Breast epithelium (tissue), 4 donors: ENCODE data around the gene COASY. TPM values are rescaled to one million over a fixed set of nuclear protein-coding genes. Genes with fewer than 3 reads are reported as not detected.

Experiments
- DNase-seq, 2 donors: peaks; one replicate each; pipeline ENCODE4 v3.0.0-alpha.2; 2019; ENCODE audit warnings: low spot score in 2 of 2
- H3K27ac ChIP-seq, 2 donors: fragments of 200-600 bp; sonication (generic) in 1 of 2; one replicate each; pipeline ENCODE4 v1.5.1; 2016 to 2019; ENCODE audit warnings: mild to moderate bottlenecking in 1 of 2
- H3K27me3 ChIP-seq, 2 donors: fragments of 200-600 bp; sonication (generic) in 1 of 2; one replicate each; pipeline versions ENCODE4 v1.5.1 to v1.6.0; 2017 to 2019; ENCODE audit warnings: control low read depth in 1 of 2, mild to moderate bottlenecking in 1 of 2
- H3K36me3 ChIP-seq: fragments of 200-600 bp; one replicate; pipeline ENCODE4 v1.5.1; 2019
- H3K4me1 ChIP-seq, 2 donors: fragments of 200-600 bp; sonication (generic); one replicate each; pipeline ENCODE4 v1.5.1; 2016 to 2019; ENCODE audit warnings: control low read depth in 1 of 2
- H3K4me3 ChIP-seq, 3 donors: fragments of 200-600 bp; sonication (generic); 1 replicate in 2 of 3; 2 replicates in 1 of 3; pipeline ENCODE4 v1.5.1; 2016 to 2019; ENCODE audit warnings: mild to moderate bottlenecking in 3 of 3, moderate library complexity in 2 of 3
- H3K9me3 ChIP-seq, 2 donors: fragments of 200-600 bp; sonication (generic) in 1 of 2; one replicate each; pipeline ENCODE4 v1.5.1; 2016 to 2019; ENCODE audit warnings: control low read depth in 1 of 2
- POLR2A ChIP-seq: fragments of 450-650 bp; IDR thresholded peaks from one replicate; pipeline ENCODE4 v1.6.1; 2016; ENCODE audit warnings: antibody characterized with exemption, mild to moderate bottlenecking, moderate library complexity
- POLR2AphosphoS5 ChIP-seq, 3 donors: sonication (generic); formaldehyde crosslinking; IDR thresholded peaks; one replicate each; pipeline ENCODE4 v1.6.1; 2017; ENCODE audit warnings: antibody characterized with exemption in 3 of 3
- intact Hi-C: fragments of 100-400 bp; cut with DNase I; formaldehyde crosslinking; loops from one replicate; pipeline ENCODE4 v1.15.1; 2023; ENCODE audit warnings: low total_unique reads
- total RNA-seq, 3 donors: library from RNA; depleted of rRNA; stranded (reverse); fragments of >200 nt; gene quantifications; one replicate each; pipeline ENCODE4 v1.1.0, GENCODE V29; 2016
- TF ChIP-seq, protein P1 (sequence below), 3 donors: fragments of 450-650 bp; IDR thresholded peaks; one replicate each; pipeline ENCODE4 v1.5.1; 2016 to 2017; ENCODE audit warnings: antibody characterized with exemption in 3 of 3, mild to moderate bottlenecking in 3 of 3, moderate library complexity in 3 of 3

COASY gene
- total RNA-seq, 3 donors from 2014 or later, result 21.4 to 48.1 (median 26.9) TPM

GRCh38 chr17:42514867-42515266 is 47.1 kb upstream of the COASY start:
- H3K4me1 ChIP-seq, result peaks cover 21 to 24% of the 10 kb centered on the region in 2 donors
- H3K27me3 ChIP-seq, result no peaks in the 10 kb centered on the region
- H3K4me3 ChIP-seq, result no peak overlapping the region
- no peaks in the 10 kb centered on the region for H3K9me3 ChIP-seq
- intact Hi-C loops, result no loop called here
- no peaks in the 10 kb centered on the region for H3K36me3 ChIP-seq
- peak overlapping the region; percentile 78 to 88 for H3K27ac ChIP-seq
- DNase-seq, result no peak
- TF ChIP-seq POLR2A (no peak), POLR2AphosphoS5 (IDR thresholded peaks at IDR 0.05) (no peak)
- TF ChIP-seq, protein P1, sequence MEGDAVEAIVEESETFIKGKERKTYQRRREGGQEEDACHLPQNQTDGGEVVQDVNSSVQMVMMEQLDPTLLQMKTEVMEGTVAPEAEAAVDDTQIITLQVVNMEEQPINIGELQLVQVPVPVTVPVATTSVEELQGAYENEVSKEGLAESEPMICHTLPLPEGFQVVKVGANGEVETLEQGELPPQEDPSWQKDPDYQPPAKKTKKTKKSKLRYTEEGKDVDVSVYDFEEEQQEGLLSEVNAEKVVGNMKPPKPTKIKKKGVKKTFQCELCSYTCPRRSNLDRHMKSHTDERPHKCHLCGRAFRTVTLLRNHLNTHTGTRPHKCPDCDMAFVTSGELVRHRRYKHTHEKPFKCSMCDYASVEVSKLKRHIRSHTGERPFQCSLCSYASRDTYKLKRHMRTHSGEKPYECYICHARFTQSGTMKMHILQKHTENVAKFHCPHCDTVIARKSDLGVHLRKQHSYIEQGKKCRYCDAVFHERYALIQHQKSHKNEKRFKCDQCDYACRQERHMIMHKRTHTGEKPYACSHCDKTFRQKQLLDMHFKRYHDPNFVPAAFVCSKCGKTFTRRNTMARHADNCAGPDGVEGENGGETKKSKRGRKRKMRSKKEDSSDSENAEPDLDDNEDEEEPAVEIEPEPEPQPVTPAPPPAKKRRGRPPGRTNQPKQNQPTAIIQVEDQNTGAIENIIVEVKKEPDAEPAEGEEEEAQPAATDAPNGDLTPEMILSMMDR (IDR thresholded peaks at IDR 0.05), result no peak

- TF ChIP-seq, protein P1 (IDR thresholded peaks at IDR 0.05), result peak; percentile 91 to 93 (median 91)
- TF ChIP-seq POLR2A (no peak), POLR2AphosphoS5 (IDR thresholded peaks at IDR 0.05) (peak; percentile 18 to 78 (median 66))
- intact Hi-C loops, result no loop called here
- H3K4me3 ChIP-seq, result no peak overlapping the region
- DNase-seq, result peak; percentile 85 to 86
- peaks cover 40 to 45% of the 10 kb centered on the region in 2 donors for H3K4me1 ChIP-seq
- no peaks in the 10 kb centered on the region for H3K27me3 ChIP-seq
- H3K27ac ChIP-seq, result peak overlapping the region; percentile 96 to 99
- H3K9me3 ChIP-seq, result no peaks in the 10 kb centered on the region
- H3K36me3 ChIP-seq, result no peaks in the 10 kb centered on the region
Measured at GRCh38 chr17:42517516-42517915, 44.4 kb upstream of the COASY start.

- DNase-seq, result peak; percentile 63 to 89
- H3K27me3 ChIP-seq, result no peaks in the 10 kb centered on the region
- TF ChIP-seq, protein P1 (IDR thresholded peaks at IDR 0.05), result no peak
- peak; percentile 61 to 94 (median 83) for TF ChIP-seq POLR2AphosphoS5 (IDR thresholded peaks at IDR 0.05)
- H3K4me3 ChIP-seq, result peak overlapping the region in 1 of 3 donors; percentile 22
- intact Hi-C loops, result no loop called here
- H3K4me1 ChIP-seq, result peaks cover 40 to 50% of the 10 kb centered on the region in 2 donors
- H3K27ac ChIP-seq, result peak overlapping the region; percentile 96 to 99
- H3K9me3 ChIP-seq, result no peaks in the 10 kb centered on the region
- H3K36me3 ChIP-seq, result no peaks in the 10 kb centered on the region
Measured at GRCh38 chr17:42518046-42518754, 43.7 kb upstream of the COASY start.

GRCh38 chr17:42518755-42519545 is 43.0 kb upstream of the COASY start:
- DNase-seq, result no peak
- intact Hi-C loops, result no loop called here
- Histone ChIP-seq H3K9me3 (no peaks in the 10 kb centered on the region), H3K36me3 (no peaks in the 10 kb centered on the region), H3K4me3 (peak overlapping the region in 1 of 3 donors; percentile 47), H3K4me1 (peaks cover 40 to 52% of the 10 kb centered on the region in 2 donors), H3K27ac (peak overlapping the region; percentile 96 to 99), H3K27me3 (no peaks in the 10 kb centered on the region)
- no peak for TF ChIP-seq POLR2AphosphoS5 (IDR thresholded peaks at IDR 0.05)
- TF ChIP-seq, protein P1 (IDR thresholded peaks at IDR 0.05), result no peak
- no peak for TF ChIP-seq POLR2A
